Activated naive CD4-positive, alpha-beta T cell treated with Interleukin-2 at 50 U/mL for 16 hours (primary cell): ENCODE measurements around the gene ADORA2B.
"Not testable (repeated sequence)": the region's sequence is repeated elsewhere in the genome, so short reads cannot be mapped to it uniquely, and the experiment has no call there.

Experiments used
- DNase-seq: peaks from one replicate; pipeline ENCODE4 v3.0.0-alpha.2; 2020

ADORA2B gene

DNA sequence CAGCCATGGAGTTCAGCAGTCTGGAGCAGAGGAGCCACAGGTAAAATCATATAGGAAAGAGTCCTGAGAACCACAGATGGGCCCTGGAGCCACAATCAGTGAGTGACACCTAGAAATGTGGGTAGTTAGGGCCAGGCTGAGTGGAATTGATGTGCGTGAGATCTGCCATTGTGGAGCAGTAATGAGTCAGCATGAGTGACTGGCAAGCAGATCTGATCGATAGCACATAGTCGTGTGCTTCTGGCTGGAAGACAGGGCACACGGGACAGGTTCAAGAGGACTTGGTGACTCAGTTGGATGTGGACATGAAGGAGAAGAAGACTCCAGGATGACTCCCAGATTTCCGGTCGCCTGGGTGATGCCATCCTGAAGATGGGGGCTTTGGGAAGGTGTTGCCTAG, 12.3 kb downstream of the ADORA2B start:
- peak; percentile 51 for DNase-seq

DNA sequence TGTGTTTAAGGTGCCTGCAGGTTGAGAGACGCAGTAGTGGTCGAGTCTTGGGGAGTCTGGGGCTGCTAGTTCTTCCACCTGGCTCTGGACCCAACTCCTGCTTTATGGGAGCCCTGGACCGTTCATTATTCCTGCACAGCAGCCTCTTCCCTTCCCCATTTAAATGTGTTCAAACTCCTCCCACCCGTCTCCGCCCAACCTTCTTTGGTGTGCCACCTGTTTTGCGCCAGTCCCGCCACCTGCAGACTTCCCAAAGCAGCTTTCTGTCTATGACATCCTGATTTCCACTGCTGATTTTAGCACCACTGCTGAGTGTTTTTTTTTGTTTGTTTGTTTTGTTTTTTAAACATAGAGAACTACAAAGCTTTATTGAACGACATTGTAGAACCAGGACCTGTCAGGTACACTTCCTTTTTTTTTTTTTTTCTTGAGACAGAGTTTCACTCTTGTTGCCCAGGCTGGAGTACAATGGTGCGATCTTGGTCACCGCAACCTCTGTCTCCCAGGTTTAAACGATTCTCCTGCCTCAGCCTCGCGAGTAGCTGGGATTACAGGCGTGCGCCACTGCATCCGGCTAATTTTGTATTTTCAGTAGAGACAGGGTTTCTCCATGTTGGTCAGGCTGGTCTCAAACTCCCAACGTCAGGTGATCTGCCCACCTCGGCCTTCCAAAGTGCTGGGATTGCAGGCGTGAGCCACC, 12.8 kb downstream of the ADORA2B start:
- no peak for DNase-seq

DNA sequence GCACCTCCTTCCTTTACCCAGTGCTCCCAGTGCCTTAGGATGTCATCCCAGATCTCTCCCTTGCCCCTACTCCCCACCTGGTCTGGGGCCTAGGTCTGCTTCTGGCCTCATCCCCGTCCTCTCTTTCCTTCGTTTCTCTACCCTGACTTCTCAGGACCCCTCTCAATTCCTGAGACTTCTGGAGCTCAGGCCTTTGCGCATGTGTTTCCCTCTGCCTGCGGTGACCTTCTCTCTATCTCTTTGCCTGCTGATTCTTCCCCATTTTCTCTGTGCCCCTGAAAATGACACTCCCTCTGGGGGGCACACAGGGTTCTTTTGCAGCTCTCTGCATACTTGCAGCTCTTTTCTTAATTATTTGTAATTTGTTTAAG, 13.5 kb downstream of the ADORA2B start:
- no peak for DNase-seq

DNA sequence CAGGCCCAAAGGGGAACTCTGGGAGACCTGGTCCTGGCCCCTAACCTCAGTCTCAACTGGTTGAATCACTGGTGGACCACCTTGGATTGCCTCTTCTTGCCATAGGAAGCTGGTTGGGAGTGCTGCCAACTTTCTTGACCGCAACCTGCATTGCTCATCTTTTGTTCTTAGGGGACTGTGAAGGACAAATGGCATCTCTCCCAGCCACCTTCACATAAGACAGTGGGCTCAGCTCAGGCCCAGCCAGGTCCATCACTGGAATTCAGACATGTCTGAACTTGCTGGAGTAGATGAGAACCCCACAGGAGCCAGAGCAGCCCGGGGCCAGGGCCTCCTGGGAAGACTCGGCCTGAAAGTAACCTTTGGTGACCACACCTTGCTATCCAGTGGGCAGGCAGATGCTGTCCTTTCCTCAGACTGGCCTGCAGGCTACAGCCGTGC, 18.8 kb downstream of the ADORA2B start:
- no peak for DNase-seq

DNA sequence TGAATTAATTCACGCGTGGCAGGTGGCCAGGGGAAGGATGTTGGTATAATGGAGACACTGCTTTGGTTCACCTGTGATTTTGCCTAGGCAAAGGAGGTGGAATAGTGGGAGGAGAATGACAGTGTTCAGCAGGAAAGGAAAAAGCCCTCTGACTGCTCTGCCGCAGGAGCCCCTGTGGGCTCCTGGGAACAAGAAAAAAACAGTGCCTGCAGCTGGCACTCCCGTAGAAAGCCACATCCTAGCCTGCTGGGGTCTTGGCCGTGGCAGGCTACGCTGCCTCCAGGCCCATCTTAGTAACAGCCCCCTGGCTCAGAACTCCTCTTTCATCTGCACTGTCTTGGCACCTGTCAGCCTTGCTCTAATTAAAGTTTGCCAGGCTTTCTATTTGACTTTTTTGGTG, 20.6 kb downstream of the ADORA2B start:
- no peak for DNase-seq

DNA sequence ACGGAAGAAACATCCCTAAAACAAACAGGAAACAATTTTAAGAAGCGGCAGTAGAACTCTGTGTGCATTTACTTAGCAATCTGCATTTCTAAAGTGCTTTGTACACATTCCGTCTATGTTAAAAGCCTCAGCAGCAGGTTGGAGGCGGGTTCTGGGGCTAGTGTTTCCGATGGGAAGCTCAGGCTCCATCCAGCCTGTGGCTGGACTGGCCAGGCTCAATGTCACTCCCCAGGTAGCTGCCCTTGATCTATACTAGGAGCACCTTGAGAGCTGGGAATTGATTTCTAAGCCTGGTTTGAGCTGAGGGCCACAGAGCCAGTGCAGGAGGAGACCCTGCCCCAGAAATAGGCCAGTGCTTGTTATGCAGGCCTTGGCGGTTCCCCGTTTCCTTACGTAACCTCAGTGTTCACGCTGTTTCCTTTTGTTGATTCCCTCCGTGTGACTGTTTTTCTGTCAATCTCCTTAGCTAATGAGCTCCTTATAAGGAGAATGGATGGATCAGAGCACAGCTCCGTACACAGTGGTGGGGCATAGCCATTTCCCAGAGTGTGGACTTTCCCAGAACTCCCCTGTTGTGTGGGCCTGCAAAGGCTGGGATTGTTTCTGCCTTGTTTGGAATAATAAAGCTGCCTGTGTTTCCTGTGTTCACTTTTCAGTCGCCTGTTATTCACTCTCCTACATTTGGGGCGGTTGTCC, 21.4 kb downstream of the ADORA2B start:
- no peak for DNase-seq

DNA sequence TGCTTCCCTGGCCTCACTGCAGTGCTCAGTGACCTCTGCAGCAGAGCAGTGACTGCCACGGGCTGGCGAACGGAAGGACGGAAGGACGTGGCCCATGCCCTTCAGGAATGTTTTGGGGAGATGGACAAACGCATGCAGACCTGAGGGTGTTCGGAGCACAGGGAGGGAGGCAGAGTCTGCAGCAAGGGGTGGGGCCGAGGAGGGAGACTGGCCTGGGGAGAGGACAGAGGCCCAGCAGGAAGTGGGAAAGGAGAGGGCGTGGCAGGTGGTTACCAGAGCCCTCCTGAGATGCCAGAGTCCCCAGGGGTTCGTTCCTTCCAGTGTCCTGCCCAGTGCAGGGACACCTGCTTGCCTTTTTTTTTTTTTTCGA, 21.9 kb downstream of the ADORA2B start:
- no peak for DNase-seq

DNA sequence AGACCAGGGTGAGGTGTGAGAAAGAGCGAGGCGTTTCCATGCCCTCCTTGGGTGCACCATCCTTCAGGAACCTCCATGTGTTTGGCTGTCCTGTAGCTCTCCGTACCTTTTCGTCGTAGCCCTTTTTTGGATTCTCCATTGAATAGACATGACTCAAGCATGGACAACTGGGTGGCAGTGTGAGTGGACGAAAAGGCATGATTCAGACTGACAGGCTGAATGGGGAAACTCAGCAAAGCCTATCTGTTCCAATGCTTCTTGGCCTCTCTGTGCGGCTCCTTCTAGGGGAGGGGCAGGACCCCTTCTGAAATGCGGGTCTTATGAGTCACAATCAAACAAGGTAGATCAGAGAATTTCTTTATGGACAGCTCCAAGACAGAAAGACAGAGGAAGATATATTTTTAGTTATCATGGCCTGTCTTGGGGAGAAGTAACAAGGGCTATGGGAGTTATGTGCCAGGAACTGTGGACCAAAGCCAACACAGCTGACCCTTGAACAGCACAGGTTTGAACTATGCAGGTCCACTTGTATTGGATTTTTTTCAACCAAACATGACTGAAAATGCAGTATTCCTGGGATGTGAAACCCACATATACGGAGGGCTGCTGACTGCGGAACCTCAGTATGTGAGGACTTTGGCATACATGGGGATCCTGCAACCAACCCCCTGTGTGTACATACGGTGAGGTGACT, 22.9 kb downstream of the ADORA2B start:
- no peak for DNase-seq

DNA sequence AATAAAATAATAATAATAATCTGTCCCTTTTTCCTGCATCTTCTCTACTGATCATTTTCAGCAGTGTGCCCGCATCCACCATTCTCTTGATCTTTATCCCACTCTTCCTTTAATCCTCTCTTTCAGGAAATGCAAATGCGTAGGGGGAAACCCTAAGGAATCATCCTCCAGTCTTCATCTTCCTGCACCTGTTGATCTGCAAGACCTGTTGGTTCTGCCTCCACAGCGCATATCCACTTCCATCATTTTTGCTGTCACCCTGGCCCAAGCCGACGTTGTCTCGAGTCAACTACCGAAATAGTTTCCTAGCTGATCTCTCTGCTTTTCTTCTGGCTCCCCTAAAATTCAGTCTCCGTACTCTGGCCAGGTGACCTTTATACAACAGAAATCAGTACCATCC, 24.5 kb downstream of the ADORA2B start:
- no peak for DNase-seq

DNA sequence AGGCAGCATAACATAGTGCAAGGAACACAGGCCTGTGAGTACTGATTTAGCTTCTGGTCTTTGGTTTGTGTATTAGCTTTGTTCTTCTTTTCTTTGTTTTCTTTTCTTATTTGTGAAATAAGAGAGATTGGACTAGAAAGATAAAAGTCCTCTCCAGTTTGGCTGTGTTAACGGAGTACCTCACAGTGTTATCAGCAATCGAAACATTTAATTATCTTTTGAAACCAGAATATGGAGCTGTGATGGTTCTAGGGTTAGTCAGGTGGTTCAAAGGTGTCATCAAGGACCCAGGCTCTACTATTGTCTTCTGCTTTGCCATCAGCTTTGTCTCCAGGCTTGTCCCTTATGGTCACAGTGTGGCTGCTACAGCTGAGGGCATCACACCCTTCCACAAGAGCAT, 25.6 kb downstream of the ADORA2B start:
- no peak for DNase-seq

DNA sequence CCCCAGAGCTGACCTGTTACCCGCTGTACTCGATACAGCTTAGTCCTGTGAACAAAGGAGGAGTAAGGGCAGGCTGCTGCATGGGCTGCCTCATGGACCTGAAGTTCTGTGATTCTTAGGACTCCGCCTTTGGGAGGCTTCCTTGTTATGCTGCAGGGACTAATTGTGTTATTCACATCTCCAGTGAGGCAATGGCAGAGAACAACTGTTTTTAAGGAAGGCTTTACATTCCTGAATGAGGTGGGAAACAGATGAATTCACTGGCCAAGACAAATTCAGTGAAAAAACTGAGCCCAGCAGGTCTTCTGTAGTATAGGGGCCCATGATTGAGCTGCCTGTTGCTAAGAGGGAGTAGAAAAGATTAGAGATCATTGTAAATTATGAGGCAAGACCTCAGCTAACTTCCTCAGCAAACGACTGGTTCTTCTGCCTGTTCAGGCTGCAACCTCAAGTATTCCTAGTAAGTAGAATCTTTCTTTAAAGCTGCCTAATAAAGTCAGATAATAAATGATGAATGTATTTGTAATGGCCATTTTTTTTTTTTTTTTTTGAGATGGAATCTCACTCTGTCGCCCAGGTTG, 26.3 kb downstream of the ADORA2B start:
- no peak for DNase-seq

DNA sequence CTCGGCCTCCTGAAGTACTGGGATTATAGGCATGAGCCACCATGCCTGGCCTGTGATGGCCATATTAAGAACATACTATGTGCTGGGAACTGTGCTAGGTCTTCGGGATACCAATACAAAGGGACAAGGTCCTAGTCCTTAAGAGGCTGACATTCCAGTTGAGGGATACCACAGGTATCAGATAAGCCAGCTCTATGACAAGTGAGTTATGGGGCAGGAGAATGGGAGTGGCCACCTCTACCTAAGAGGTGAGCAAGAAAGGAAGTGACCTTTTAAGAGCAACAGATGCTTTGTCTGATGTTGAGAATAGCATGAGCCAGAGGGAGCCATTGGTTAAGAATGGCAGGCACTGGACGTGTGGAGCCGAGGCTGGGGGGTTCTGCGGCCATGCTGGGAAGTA, 27.0 kb downstream of the ADORA2B start:
- no peak for DNase-seq

DNA sequence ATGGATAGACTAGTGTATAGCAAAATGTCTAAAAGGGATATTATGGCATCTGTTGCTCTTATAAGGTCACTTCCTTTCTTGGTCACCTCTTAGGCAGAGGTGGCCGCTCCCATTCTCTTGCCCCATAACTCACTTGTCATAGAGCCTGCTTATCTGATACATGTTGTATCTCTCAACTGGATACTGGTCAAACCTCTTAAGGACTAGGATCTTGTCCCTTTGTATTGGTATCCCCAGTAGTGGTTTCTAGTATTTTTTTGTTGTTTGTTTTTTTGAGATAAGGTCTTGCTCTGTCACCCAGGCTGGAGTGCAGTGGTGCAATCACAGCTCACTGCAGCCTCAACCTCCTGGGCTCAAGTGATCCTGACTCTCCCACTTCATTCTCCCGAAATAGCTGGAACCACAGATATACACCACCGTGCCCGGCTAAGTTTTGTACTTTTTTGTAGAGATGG, 27.6 kb downstream of the ADORA2B start:
- no peak for DNase-seq

DNA sequence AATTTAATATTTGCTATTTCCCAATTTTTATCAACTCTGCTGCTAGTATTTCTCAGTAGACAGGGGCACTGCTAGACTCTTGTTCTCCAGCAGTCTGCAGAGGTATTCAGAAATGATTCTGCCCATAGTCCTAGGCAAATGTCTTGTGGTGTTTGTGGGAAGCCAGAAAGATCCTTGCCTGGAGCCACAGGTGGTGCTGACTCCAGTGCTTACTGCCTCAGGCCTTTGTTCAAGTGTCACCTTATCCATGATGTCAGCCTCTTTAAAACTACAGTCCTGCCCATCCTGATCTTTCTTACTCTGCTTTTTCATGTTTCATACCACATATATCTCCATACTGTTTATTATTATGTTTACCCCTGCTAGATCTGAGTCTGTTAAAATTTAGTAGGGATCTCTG, 28.1 kb downstream of the ADORA2B start:
- DNase-seq, result no peak

DNA sequence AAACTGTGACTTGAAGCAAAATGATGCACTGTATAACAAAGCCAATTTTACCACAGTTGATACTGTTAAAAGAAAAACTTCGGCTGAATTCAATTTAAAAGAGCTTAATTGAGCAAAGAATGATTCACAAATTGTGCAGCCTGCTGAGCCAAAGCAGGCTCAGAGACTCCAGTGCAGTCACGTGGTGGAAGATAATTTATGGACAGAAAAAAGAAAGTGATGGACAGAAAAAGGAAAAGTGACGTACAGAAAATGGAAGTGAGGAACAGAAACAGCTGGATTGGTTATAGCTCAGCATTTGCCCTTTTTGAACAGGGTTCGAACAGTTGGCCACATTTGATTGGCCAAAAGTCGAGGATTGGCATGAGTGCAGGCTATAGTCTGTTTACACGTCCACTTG, 28.9 kb downstream of the ADORA2B start:
- no peak for DNase-seq

DNA sequence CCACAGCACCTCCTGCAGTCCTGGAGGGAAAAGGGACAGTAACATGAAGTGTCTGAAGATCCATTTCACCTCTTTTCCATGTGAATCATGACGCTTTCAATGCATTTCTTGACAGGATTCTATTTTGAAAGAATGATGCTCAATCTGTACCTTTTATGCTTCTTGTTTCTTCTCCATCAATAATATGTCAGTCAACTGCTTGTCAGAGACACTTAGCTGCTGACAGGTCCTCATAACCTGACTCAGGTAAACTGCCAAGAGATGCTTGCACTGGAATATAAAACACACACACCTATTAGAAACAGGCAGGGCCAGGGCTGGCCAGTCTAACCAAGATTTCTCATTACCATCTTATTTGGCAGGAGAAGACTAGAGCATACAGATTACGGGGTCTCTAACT, 33.0 kb downstream of the ADORA2B start:
- DNase-seq, result no peak

DNA sequence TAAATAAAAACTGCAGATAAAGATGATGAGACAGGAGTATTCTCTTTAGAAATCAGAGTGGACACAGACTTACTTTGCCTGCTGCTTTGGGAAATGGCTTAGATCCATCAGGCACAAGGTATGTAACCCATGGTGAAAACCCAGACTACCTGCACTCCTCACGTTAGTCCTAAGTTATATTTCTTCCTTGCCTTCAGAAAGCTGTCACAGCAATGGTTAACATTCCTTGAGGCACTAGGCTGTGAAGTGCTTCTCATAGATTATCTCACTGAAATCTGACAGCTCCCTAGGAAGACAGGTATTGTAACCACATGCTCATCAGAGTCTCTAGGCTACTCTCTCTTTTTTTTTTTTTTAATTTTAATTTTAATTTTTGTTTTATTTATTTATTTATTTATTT, 33.7 kb downstream of the ADORA2B start:
- DNase-seq, result no peak

DNA sequence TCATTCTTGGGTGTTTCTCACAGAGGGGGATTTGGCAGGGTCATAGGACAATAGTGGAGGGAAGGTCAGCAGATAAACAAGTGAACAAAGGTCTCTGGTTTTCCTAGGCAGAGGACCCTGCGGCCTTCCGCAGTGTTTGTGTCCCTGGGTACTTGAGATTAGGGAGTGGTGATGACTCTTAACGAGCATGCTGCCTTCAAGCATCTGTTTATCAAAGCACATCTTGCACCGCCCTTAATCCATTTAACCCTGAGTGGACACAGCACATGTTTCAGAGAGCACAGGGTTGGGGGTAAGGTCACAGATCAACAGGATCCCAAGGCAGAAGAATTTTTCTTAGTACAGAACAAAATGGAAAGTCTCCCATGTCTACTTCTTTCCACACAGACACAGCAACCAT, 34.1 kb downstream of the ADORA2B start:
- not testable (repeated sequence) for DNase-seq

DNA sequence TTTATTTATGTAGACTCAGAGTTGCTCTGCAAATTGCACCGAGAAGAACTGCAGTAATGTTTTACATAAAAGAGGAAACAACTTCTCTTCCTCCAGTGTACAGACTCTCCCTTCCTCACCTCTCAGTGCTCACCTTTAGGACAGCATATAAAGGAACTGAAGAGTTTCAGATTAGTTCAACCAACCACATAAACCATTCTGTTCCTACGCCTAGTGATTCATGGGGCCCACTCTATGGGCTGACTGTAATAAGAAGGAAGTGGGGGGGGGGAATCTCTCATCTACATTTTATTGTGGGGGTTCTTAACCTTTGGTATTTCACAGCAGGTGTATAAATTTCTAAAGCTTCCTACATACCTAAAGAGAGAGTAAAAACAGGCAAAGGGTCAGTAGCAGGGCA, 36.3 kb downstream of the ADORA2B start:
- DNase-seq, result peak; percentile 39

DNA sequence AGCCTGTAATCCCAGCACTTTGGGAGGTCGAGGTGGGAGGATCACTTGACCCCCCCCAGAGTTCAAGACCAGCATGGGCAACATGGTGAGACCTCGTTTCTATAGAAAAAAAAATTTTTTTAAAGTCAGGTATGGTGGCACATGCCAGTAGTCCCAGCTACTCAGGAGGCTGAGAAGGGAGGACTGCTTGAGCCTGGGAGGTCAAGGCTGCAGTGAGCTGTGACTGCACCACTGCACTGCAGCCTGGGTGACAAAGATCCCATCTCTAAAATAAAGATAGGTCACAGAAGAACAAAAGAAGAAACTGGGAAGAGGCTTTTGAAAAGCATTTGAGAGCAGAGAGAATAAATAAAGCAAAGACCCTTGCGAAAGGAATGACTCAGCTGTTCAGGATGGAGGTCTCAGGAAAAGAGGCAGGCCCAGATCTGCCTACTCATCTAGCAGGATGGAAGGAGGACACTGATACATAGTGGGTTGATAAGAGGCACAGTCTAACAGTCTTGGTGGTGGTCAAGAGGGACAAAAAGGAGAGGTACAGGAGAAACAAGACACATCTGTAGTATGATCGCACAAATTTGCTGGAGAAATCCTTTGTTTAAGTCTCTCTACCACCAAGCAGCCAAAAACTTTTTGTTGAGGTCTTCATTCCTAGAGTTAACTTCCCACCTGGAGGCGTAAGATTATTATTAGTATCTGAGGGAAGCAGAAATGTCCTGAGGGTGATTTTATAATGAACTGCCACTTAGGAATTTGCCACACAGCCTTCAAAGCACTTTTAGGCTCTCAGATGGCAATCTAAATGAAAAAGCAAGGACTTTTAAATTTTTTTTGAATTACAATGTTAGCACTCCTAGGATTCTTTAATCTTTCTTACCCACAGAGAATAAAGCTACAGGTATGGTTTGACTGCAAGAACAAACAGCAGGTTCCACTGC, 37.0 kb downstream of the ADORA2B start:
- DNase-seq, result no peak

DNA sequence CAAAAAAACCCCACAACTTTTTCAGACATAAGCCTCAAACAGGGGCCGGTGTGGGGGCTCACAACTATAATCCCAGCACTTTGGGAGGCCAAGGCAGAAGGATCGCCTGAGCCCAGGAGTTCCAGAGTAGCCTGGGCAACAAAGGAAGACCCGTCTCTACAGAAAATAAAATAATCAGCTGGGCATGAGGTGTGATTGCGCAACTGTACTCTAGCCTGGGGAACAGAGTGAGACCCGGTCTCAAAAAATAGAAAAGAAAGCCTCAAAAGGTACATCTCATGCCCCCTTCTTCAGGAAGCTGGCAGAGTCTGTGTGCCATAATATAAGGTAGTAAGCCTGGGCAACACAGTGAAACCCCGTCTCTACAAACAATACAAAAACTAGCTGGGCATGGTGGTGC, 51.4 kb downstream of the ADORA2B start:
- DNase-seq, result no peak

DNA sequence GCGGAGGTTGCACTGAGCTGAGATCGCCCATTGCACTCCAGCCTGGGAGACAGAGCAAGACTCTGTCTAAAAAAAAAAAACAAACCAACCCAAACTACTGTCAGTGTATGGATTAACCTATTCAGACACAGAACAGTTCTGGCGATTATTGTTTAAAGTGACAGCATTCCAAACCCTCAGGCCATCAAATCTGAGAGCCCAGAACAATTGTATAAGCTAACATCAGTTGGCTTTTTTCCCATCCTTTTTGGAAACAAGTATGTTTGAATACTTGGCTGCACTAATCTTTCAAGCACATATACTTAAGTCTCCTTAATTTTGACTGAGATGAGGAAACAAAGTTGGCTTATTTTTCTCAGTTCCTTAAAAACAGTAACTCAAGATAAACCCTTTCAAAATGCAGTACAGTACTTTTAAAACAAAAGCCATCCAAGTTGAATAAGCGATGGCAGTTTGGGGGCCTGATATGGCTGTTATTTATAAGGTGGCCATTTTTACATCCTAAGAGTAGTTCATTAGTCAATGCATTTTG, 53.2 kb downstream of the ADORA2B start:
- DNase-seq, result no peak
